ENCODE data around the gene ATXN7.

DNA sequence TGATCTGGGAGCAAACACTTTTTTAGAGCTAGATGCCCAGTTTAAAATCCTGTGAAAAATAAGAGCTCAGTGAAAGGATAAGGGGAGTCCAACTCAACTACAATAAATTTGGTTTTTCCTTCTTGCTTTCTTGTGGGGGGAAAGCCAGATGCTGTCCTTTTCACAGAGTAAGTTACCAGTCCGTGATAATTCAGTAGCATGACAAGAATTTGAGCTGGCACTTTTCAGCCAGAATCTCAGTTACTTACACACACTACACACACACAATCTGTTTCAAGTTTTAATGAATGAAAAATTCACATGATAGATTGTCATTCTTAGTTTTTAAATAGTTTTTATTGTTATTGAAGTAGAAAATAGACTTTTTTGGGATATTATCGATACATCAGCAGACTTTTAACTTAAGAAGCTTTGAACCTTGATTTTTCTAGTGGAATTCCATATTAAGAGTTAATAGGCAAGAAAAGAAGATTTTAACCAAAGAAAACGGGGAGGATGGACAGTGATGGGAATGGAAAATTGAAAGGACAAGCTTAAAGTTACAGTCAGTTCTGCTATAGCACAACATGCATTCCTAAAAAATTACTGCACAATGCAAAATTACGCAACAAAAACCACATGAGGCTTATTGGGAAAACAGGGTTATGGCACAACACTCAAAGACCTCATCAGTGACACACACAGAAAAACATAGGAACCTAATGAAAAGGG is 112.6 kb downstream of the ATXN7 start:
- TF ChIP-seq, protein P1, sequence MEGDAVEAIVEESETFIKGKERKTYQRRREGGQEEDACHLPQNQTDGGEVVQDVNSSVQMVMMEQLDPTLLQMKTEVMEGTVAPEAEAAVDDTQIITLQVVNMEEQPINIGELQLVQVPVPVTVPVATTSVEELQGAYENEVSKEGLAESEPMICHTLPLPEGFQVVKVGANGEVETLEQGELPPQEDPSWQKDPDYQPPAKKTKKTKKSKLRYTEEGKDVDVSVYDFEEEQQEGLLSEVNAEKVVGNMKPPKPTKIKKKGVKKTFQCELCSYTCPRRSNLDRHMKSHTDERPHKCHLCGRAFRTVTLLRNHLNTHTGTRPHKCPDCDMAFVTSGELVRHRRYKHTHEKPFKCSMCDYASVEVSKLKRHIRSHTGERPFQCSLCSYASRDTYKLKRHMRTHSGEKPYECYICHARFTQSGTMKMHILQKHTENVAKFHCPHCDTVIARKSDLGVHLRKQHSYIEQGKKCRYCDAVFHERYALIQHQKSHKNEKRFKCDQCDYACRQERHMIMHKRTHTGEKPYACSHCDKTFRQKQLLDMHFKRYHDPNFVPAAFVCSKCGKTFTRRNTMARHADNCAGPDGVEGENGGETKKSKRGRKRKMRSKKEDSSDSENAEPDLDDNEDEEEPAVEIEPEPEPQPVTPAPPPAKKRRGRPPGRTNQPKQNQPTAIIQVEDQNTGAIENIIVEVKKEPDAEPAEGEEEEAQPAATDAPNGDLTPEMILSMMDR (conservative IDR thresholded peaks at IDR 0.05 in 1 of 2, IDR thresholded peaks at IDR 0.05 in 1 of 2; ENCODE audit: low read depth in 1 of 2, low read length in 2 of 2): no peak
- TF ChIP-seq EZH2 (IDR thresholded peaks at IDR 0.05; ENCODE audit: low read length, missing control alignments): no peak

All from fibroblast of lung (primary cell).